HCT116 (cell line): ENCODE data around the gene SPIRE2. TPM values are rescaled to one million over a fixed set of nuclear protein-coding genes. Genes with fewer than 3 reads are reported as not detected.
A peak's percentile ranks its signal among the peaks of the same experiment; 100 is the strongest.

Source experiments
- ATAC-seq: fragments of 200-7000 bp; cut with Tn5 transposase; 2 replicates; pipeline ENCODE4 v1.9.1; 2020; ENCODE audit warnings: mild to moderate bottlenecking, moderate library complexity
- BruUV-seq: library from RNA; stranded (reverse); fragments of 400-500 nt; replicated peaks from 2 replicates; lab custom pipeline; 2021; lab: Mats Ljungman, UMichigan
- CTCF ChIA-PET: fragments of 300-600 bp; sonication (Branson Sonifier 250); formaldehyde crosslinking; loops from one replicate; lab custom pipeline; 2021; ENCODE audit warnings: antibody characterized with exemption; lab: Charles Lee
- POLR2A ChIA-PET: fragments of 300-600, 350-600 bp; sonication (Branson Sonifier 250); formaldehyde crosslinking; loops from one replicate; lab custom pipeline; 2021; ENCODE audit warnings: antibody characterized with exemption; lab: Charles Lee
- RAD21 ChIA-PET, 2 experiments: fragments of 300-600 bp; sonication (Branson Sonifier 250); formaldehyde crosslinking; loops; one replicate each; lab custom pipeline; 2023; ENCODE audit warnings: low total read pairs in 2 of 2; ENCODE audit not compliant: uncharacterized antibody in 2 of 2, unreplicated experiment in 2 of 2, low non-redundant PET in 1 of 2; lab: Charles Lee
- DNase-seq: peaks from one replicate; pipeline ENCODE4 v3.0.0-alpha.2; 2010; ENCODE audit warnings: low read depth, low spot score
- H2AFZ ChIP-seq: fragments of 200-600 bp; shearing (Covaris generic), sonication (generic); 2 replicates; pipeline ENCODE4 v1.6.1; 2017; ENCODE audit warnings: low read depth, mixed run types, mixed read lengths, antibody characterized with exemption, low read length; ENCODE audit not compliant: poor library complexity, severe bottlenecking
- H3K27ac ChIP-seq: 2 replicates; pipeline ENCODE4 v1.5.1; 2012; ENCODE audit warnings: low read depth, low read length
- H3K27me3 ChIP-seq: fragments of 200-600 bp; sonication (generic); 2 replicates; pipeline ENCODE4 v1.6.1; 2016; ENCODE audit warnings: mixed run types, low read length, mixed read lengths; ENCODE audit not compliant: insufficient read depth
- H3K36me3 ChIP-seq, 2 experiments: fragments of 200-500 bp in 1 of 2; fragments of 200-600 bp in 1 of 2; sonication (Bioruptor generic) in 1 of 2; sonication (generic) in 1 of 2; 2 replicates each; pipeline versions ENCODE4 v1.5.1 to v1.6.1; 2014 to 2016; ENCODE audit warnings: low read length in 2 of 2, inconsistent platforms in 1 of 2, mixed read lengths in 1 of 2, mixed run types in 1 of 2; ENCODE audit not compliant: insufficient read depth in 2 of 2, control insufficient read depth in 1 of 2
- H3K4me1 ChIP-seq, 2 experiments: fragments of 200-600 bp in 1 of 2; sonication (generic) in 1 of 2; 2 replicates each; pipeline versions ENCODE4 v1.5.1 to v1.6.1; 2012 to 2017; ENCODE audit warnings: low read length in 2 of 2, inconsistent platforms in 1 of 2, mild to moderate bottlenecking in 1 of 2, mixed read lengths in 1 of 2, mixed run types in 1 of 2, moderate library complexity in 1 of 2; ENCODE audit not compliant: insufficient read depth in 2 of 2, control insufficient read depth in 1 of 2
- H3K4me2 ChIP-seq: fragments of 200-600 bp; sonication (generic); 2 replicates; pipeline ENCODE4 v1.6.1; 2017; ENCODE audit warnings: mixed run types, low read length, mixed read lengths
- H3K4me3 ChIP-seq, 2 experiments: fragments of 200-600 bp in 1 of 2; sonication (generic) in 1 of 2; replicated peaks in 1 of 2; 2 replicates each; pipeline ENCODE4 v1.5.1; 2011 to 2016; ENCODE audit warnings: low read length in 2 of 2, control low read depth in 1 of 2, low read depth in 1 of 2, mild to moderate bottlenecking in 1 of 2, mixed read lengths in 1 of 2, mixed run types in 1 of 2
- H3K79me2 ChIP-seq: fragments of 200-600 bp; sonication (generic); 2 replicates; pipeline ENCODE4 v1.6.1; 2017; ENCODE audit warnings: mild to moderate bottlenecking, mixed run types, low read length, moderate library complexity, mixed read lengths; ENCODE audit not compliant: insufficient read depth
- H3K9ac ChIP-seq: fragments of 200-600 bp; sonication (generic); 2 replicates; pipeline ENCODE4 v1.6.1; 2016; ENCODE audit warnings: low read length, mixed read lengths
- H3K9me2 ChIP-seq: fragments of 200-600 bp; sonication (generic), shearing (Covaris generic); 2 replicates; pipeline ENCODE4 v1.6.1; 2017; ENCODE audit warnings: mixed run types, mild to moderate bottlenecking, moderate library complexity; ENCODE audit not compliant: insufficient read depth
- H3K9me3 ChIP-seq, 2 experiments: fragments of 200-500 bp in 1 of 2; fragments of 200-600 bp in 1 of 2; sonication (Bioruptor generic) in 1 of 2; sonication (generic) in 1 of 2; 2 replicates each; pipeline ENCODE4 v1.6.1; 2014 to 2017; ENCODE audit warnings: low read length in 2 of 2, mixed read lengths in 2 of 2, inconsistent platforms in 1 of 2, low read depth in 1 of 2, mild to moderate bottlenecking in 1 of 2, mixed run types in 1 of 2, moderate library complexity in 1 of 2; ENCODE audit not compliant: control insufficient read depth in 1 of 2, insufficient read depth in 1 of 2
- H4K20me1 ChIP-seq: fragments of 200-600 bp; sonication (generic), shearing (Covaris generic); 2 replicates; pipeline ENCODE4 v1.6.1; 2017; ENCODE audit warnings: mixed run types, mild to moderate bottlenecking, moderate library complexity; ENCODE audit not compliant: insufficient read depth
- CEBPB ChIP-seq: IDR thresholded peaks from 2 replicates; pipeline ENCODE4 v1.6.1; 2012; ENCODE audit warnings: low read depth
- EGR1 ChIP-seq: IDR thresholded peaks from 2 replicates; pipeline ENCODE4 v1.6.1; 2012; ENCODE audit warnings: low read depth
- ELF1 ChIP-seq: IDR thresholded peaks from 2 replicates; pipeline ENCODE4 v1.6.1; 2012; ENCODE audit warnings: low read depth, borderline replicate concordance
- EZH2 ChIP-seq: fragments of 200-600 bp; sonication (generic); IDR thresholded peaks from 2 replicates; pipeline ENCODE4 v1.6.1; 2017; ENCODE audit warnings: antibody characterized with exemption, mixed run types
- EZH2phosphoT487 ChIP-seq: fragments of 200-600 bp; IDR thresholded peaks from 2 replicates; pipeline ENCODE4 v1.6.1; 2018; ENCODE audit warnings: antibody characterized with exemption, borderline replicate concordance
- FOSL1 ChIP-seq: IDR thresholded peaks from 2 replicates; pipeline ENCODE4 v1.6.1; 2012; ENCODE audit warnings: low read depth
- JUND ChIP-seq: IDR thresholded peaks from 2 replicates; pipeline ENCODE4 v1.6.1; 2012
- MAX ChIP-seq: IDR thresholded peaks from 2 replicates; pipeline ENCODE4 v1.6.1; 2012
- REST ChIP-seq: IDR thresholded peaks from 2 replicates; pipeline ENCODE4 v1.6.1; 2012; ENCODE audit warnings: low read depth
- SP1 ChIP-seq: IDR thresholded peaks from 2 replicates; pipeline ENCODE4 v1.6.1; 2012; ENCODE audit warnings: low read depth
- YY1 ChIP-seq: IDR thresholded peaks from 2 replicates; pipeline ENCODE4 v1.6.1; 2011; ENCODE audit warnings: low read length, low read depth, moderate library complexity, mild to moderate bottlenecking; ENCODE audit not compliant: insufficient replicate concordance; ENCODE audit errors: extremely low read depth
- ZBTB33 ChIP-seq: IDR thresholded peaks from 2 replicates; pipeline ENCODE4 v1.6.1; 2011; ENCODE audit warnings: mild to moderate bottlenecking, low read length, moderate library complexity; ENCODE audit not compliant: insufficient replicate concordance; ENCODE audit errors: extremely low read depth
- intact Hi-C: fragments of 100-400 bp; cut with micrococcal nuclease; formaldehyde crosslinking; loops from 2 replicates; pipeline ENCODE4 v1.10.0; 2022
- total RNA-seq: library from RNA; stranded (reverse); gene quantifications from one replicate; pipeline ENCODE4 v1.2.1, GENCODE V29; 2021; ENCODE audit not compliant: unreplicated experiment
- TF ChIP-seq, protein P1 (sequence below), 3 experiments: fragments of 200-600 bp in 1 of 3; sonication (generic) in 1 of 3; IDR thresholded peaks in 2 of 3; conservative IDR thresholded peaks in 1 of 3; 2 replicates each; pipeline ENCODE4 v1.5.1; 2012 to 2017; ENCODE audit warnings: low read depth in 2 of 3, low read length in 2 of 3, antibody characterized with exemption in 1 of 3, borderline replicate concordance in 1 of 3, control low read depth in 1 of 3, mild to moderate bottlenecking in 1 of 3, mixed read lengths in 1 of 3, mixed run types in 1 of 3, moderate library complexity in 1 of 3; ENCODE audit not compliant: insufficient read depth in 1 of 3

Gene SPIRE2
- total RNA-seq, 1 experiment from 2014 or later: 21.2 TPM

DNA sequence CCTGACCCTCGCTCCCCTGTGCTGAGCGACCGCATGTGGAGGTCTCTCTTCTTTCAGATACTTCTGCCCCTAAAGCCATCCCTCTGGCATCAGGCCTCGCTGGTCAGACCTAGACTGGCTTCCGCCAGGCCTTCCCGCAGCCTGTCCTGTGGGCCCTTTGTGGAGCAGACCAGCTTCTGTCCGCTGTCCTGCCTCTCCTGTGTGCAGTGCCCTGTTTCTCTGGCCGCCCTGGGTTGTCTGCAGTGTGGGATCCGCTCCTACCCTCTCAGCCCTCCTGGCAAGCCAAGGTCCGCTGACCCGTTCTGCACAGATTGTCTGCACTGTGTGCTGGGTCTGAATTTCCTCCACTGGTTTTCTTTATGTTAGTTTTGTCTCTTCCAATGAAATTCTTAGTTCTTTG lies 68.9 kb downstream of the SPIRE2 start (continued):
- no peak for TF ChIP-seq ELF1
- no peak for TF ChIP-seq MAX
- TF ChIP-seq, protein P1, sequence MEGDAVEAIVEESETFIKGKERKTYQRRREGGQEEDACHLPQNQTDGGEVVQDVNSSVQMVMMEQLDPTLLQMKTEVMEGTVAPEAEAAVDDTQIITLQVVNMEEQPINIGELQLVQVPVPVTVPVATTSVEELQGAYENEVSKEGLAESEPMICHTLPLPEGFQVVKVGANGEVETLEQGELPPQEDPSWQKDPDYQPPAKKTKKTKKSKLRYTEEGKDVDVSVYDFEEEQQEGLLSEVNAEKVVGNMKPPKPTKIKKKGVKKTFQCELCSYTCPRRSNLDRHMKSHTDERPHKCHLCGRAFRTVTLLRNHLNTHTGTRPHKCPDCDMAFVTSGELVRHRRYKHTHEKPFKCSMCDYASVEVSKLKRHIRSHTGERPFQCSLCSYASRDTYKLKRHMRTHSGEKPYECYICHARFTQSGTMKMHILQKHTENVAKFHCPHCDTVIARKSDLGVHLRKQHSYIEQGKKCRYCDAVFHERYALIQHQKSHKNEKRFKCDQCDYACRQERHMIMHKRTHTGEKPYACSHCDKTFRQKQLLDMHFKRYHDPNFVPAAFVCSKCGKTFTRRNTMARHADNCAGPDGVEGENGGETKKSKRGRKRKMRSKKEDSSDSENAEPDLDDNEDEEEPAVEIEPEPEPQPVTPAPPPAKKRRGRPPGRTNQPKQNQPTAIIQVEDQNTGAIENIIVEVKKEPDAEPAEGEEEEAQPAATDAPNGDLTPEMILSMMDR (IDR thresholded peaks at IDR 0.05 in 2 of 3, conservative IDR thresholded peaks at IDR 0.05 in 1 of 3; ENCODE audit: borderline replicate concordance in 1 of 3, insufficient read depth in 1 of 3, low read depth in 2 of 3, low read length in 2 of 3): no peak
- TF ChIP-seq SP1: no peak
- TF ChIP-seq CEBPB: no peak

DNA sequence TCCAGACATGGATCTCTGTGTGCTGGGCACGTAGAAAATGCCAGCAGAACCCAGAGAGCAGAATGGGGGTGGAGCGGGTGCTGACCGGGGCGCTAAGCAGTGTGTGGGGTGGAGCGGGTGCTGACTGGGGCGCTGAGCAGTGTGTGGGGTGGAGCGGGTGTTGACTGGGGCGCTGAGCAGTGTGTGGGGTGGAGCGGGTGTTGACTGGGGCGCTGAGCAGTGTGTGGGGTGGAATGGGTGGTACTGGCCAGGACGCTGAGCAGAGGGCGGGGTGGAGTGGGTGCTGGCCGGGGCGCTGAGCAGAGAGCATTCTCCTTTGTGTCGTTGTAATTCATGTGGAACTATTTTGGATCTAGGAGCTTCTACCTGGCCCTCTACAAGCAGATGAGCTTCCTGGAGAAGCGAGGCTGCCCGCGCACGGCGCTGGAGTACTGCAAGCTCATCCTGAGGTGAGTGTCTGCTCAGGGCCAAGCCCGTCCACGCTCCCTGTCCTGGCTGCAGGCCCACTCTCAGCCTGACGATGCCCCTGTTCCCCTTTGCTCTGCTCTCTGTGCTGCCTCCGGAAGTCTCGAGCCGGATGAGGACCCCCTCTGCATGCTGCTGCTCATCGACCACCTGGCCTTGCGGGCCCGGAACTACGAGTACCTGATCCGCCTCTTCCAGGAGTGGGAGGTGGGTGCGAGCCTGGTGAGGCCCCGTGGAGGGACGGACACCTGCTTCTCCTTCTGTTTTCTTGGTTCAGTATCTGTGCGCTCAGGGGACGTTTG lies 70.1 kb downstream of the SPIRE2 start:
- Histone ChIP-seq H3K27me3 (no peaks in the 10 kb centered on the region), H3K4me1 (no peaks in the 10 kb centered on the region), H3K9me3 (no peaks in the 10 kb centered on the region), H4K20me1 (no peaks in the 10 kb centered on the region), H3K4me2 (no peak overlapping the region), H3K36me3 (peaks cover 43 to 58% of the 10 kb centered on the region in 2 experiments), H3K9ac (no peak overlapping the region), H2AFZ (no peak overlapping the region), H3K27ac (no peak overlapping the region), H3K79me2 (peaks cover 3% of the 10 kb centered on the region; the same call in 1 of the 2 replicates), H3K9me2 (no peaks in the 10 kb centered on the region), H3K4me3 (no peak overlapping the region)
- intact Hi-C loops: no loop called here
- no TSS peak for BruUV-seq
- ChIA-PET RAD21 (no interaction called here), CTCF (no interaction called here), POLR2A (no interaction called here)
- 0 out of 2 replicates have a peak, but pooled peaks have one; percentile 24 for ATAC-seq
- DNase-seq: no peak
- TF ChIP-seq JUND (no peak), SP1 (no peak), EZH2 (no peak), REST (no peak), EZH2phosphoT487 (no peak), FOSL1 (no peak), ZBTB33 (no peak), EGR1 (no peak), YY1 (no peak)
- TF ChIP-seq, protein P1 (IDR thresholded peaks at IDR 0.05 in 2 of 3, conservative IDR thresholded peaks at IDR 0.05 in 1 of 3; ENCODE audit: borderline replicate concordance in 1 of 3, insufficient read depth in 1 of 3, low read depth in 2 of 3, low read length in 2 of 3): no peak
